ACC112 (cell line): ENCODE results near the gene SDK2.

Experiments used
- H2AFZ ChIP-seq: fragments of 200-600 bp; sonication (generic); one replicate; pipeline ENCODE4 v1.6.0; 2017; ENCODE audit warnings: antibody characterized with exemption, low read length; ENCODE audit not compliant: unreplicated experiment
- H3K27ac ChIP-seq: fragments of 200-600 bp; sonication (generic); 2 replicates; pipeline ENCODE4 v1.5.1; 2014; ENCODE audit warnings: low read depth, mild to moderate bottlenecking, antibody characterized with exemption, low read length, moderate library complexity
- H3K27me3 ChIP-seq: fragments of 200-600 bp; sonication (generic); 2 replicates; pipeline ENCODE4 v1.6.1; 2014; ENCODE audit warnings: mild to moderate bottlenecking, antibody characterized with exemption, low read length, moderate library complexity, mixed read lengths; ENCODE audit not compliant: insufficient read depth
- H3K36me3 ChIP-seq: fragments of 200-600 bp; sonication (generic); 2 replicates; pipeline ENCODE4 v1.6.1; 2016; ENCODE audit warnings: mild to moderate bottlenecking, antibody characterized with exemption, low read length, moderate library complexity, mixed read lengths; ENCODE audit not compliant: insufficient read depth
- H3K4me1 ChIP-seq: fragments of 200-600 bp; sonication (generic); one replicate; pipeline ENCODE4 v1.6.1; 2016; ENCODE audit warnings: low read length, mixed read lengths; ENCODE audit not compliant: insufficient read depth, unreplicated experiment, control insufficient read depth
- H3K4me3 ChIP-seq: fragments of 200-600 bp; sonication (generic); 2 replicates; pipeline ENCODE4 v1.5.1; 2014; ENCODE audit warnings: mild to moderate bottlenecking, low read depth, low read length
- H3K79me2 ChIP-seq: fragments of 200-600 bp; sonication (generic); one replicate; pipeline ENCODE4 v1.6.0; 2016; ENCODE audit warnings: low read length; ENCODE audit not compliant: control insufficient read depth, unreplicated experiment, insufficient read depth

The SDK2 gene

GRCh38 chr17:73535746-73536145, 108.5 kb downstream of the SDK2 start:
- Histone ChIP-seq H3K79me2 (no peaks in the 10 kb centered on the region), H3K4me1 (no peaks in the 10 kb centered on the region), H2AFZ (no peak overlapping the region), H3K27ac (no peak overlapping the region), H3K4me3 (no peak overlapping the region), H3K27me3 (no peaks in the 10 kb centered on the region), H3K36me3 (no peaks in the 10 kb centered on the region)

- Histone ChIP-seq H3K4me3 (no peak overlapping the region), H3K4me1 (no peaks in the 10 kb centered on the region), H3K79me2 (no peaks in the 10 kb centered on the region), H3K27me3 (no peaks in the 10 kb centered on the region), H3K36me3 (no peaks in the 10 kb centered on the region), H2AFZ (no peak overlapping the region), H3K27ac (no peak overlapping the region)
These were observed 109.9 kb downstream of the SDK2 start for GRCh38 chr17:73534209-73534909.

- H2AFZ ChIP-seq = no peak overlapping the region
- H3K27me3 ChIP-seq = no peaks in the 10 kb centered on the region
- H3K36me3 ChIP-seq = no peaks in the 10 kb centered on the region
- H3K4me1 ChIP-seq = no peaks in the 10 kb centered on the region
- H3K4me3 ChIP-seq = no peak overlapping the region
- no peaks in the 10 kb centered on the region for H3K79me2 ChIP-seq
- H3K27ac ChIP-seq = no peak overlapping the region
These were observed 110.5 kb downstream of the SDK2 start for GRCh38 chr17:73533781-73534180.

GRCh38 chr17:73533127-73533526, 111.1 kb downstream of the SDK2 start:
- Histone ChIP-seq H3K36me3 (no peaks in the 10 kb centered on the region), H2AFZ (no peak overlapping the region), H3K27ac (no peak overlapping the region), H3K4me1 (no peaks in the 10 kb centered on the region), H3K4me3 (no peak overlapping the region), H3K79me2 (no peaks in the 10 kb centered on the region), H3K27me3 (no peaks in the 10 kb centered on the region)

- no peaks in the 10 kb centered on the region for H3K79me2 ChIP-seq
- no peak overlapping the region for H2AFZ ChIP-seq
- no peaks in the 10 kb centered on the region for H3K4me1 ChIP-seq
- H3K4me3 ChIP-seq = no peak overlapping the region
- no peak overlapping the region for H3K27ac ChIP-seq
- no peaks in the 10 kb centered on the region for H3K36me3 ChIP-seq
- no peaks in the 10 kb centered on the region for H3K27me3 ChIP-seq
These were observed 111.8 kb downstream of the SDK2 start for GRCh38 chr17:73532421-73532901.

GRCh38 chr17:73531158-73531557, 113.1 kb downstream of the SDK2 start:
- Histone ChIP-seq H3K36me3 (no peaks in the 10 kb centered on the region), H3K27ac (no peak overlapping the region), H3K4me1 (no peaks in the 10 kb centered on the region), H2AFZ (no peak overlapping the region), H3K4me3 (no peak overlapping the region), H3K27me3 (no peaks in the 10 kb centered on the region), H3K79me2 (no peaks in the 10 kb centered on the region)

GRCh38 chr17:73528679-73529078, 115.6 kb downstream of the SDK2 start:
- Histone ChIP-seq H2AFZ (no peak overlapping the region), H3K36me3 (no peaks in the 10 kb centered on the region), H3K27ac (no peak overlapping the region), H3K4me3 (no peak overlapping the region), H3K4me1 (no peaks in the 10 kb centered on the region), H3K79me2 (no peaks in the 10 kb centered on the region), H3K27me3 (no peaks in the 10 kb centered on the region)

- no peak overlapping the region for H2AFZ ChIP-seq
- no peaks in the 10 kb centered on the region for H3K4me1 ChIP-seq
- H3K27me3 ChIP-seq = no peaks in the 10 kb centered on the region
- H3K36me3 ChIP-seq = no peaks in the 10 kb centered on the region
- H3K4me3 ChIP-seq = no peak overlapping the region
- H3K79me2 ChIP-seq = no peaks in the 10 kb centered on the region
- H3K27ac ChIP-seq = no peak overlapping the region
These were observed 117.3 kb downstream of the SDK2 start for GRCh38 chr17:73526952-73527351.

- no peak overlapping the region for H2AFZ ChIP-seq
- H3K4me3 ChIP-seq = no peak overlapping the region
- H3K79me2 ChIP-seq = no peaks in the 10 kb centered on the region
- H3K4me1 ChIP-seq = no peaks in the 10 kb centered on the region
- 0 out of 2 replicates have a peak, but pooled peaks cover under 1% of the 10 kb centered on the region for H3K27me3 ChIP-seq
- H3K36me3 ChIP-seq = no peaks in the 10 kb centered on the region
- no peak overlapping the region for H3K27ac ChIP-seq
These were observed 119.1 kb downstream of the SDK2 start for GRCh38 chr17:73524941-73525679.

GRCh38 chr17:73522696-73523095, 121.5 kb downstream of the SDK2 start:
- Histone ChIP-seq H3K79me2 (no peaks in the 10 kb centered on the region), H3K4me3 (no peak overlapping the region), H3K27ac (no peak overlapping the region), H2AFZ (no peak overlapping the region), H3K27me3 (0 out of 2 replicates have a peak, but pooled peaks cover 4% of the 10 kb centered on the region), H3K36me3 (no peaks in the 10 kb centered on the region), H3K4me1 (no peaks in the 10 kb centered on the region)

- 0 out of 2 replicates have a peak, but pooled peaks cover 4% of the 10 kb centered on the region for H3K27me3 ChIP-seq
- H3K79me2 ChIP-seq = no peaks in the 10 kb centered on the region
- no peaks in the 10 kb centered on the region for H3K36me3 ChIP-seq
- no peak overlapping the region for H3K4me3 ChIP-seq
- no peaks in the 10 kb centered on the region for H3K4me1 ChIP-seq
- no peak overlapping the region for H2AFZ ChIP-seq
- H3K27ac ChIP-seq = no peak overlapping the region
These were observed 122.1 kb downstream of the SDK2 start for GRCh38 chr17:73522107-73522506.
